HCT116 (cell line): Measurements from ENCODE around the gene ACP5. TPM values are rescaled to one million over a fixed set of nuclear protein-coding genes. Genes with fewer than 3 reads are reported as not detected.

Experiments
- ATAC-seq: fragments of 200-7000 bp; cut with Tn5 transposase; 2 replicates; pipeline ENCODE4 v1.9.1; 2020; ENCODE audit warnings: mild to moderate bottlenecking, moderate library complexity
- BruUV-seq: library from RNA; stranded (reverse); fragments of 400-500 nt; replicated peaks from 2 replicates; lab custom pipeline; 2021; lab: Mats Ljungman, UMichigan
- CTCF ChIA-PET: fragments of 300-600 bp; sonication (Branson Sonifier 250); formaldehyde crosslinking; loops from one replicate; lab custom pipeline; 2021; ENCODE audit warnings: antibody characterized with exemption; lab: Charles Lee
- POLR2A ChIA-PET: fragments of 300-600, 350-600 bp; sonication (Branson Sonifier 250); formaldehyde crosslinking; loops from one replicate; lab custom pipeline; 2021; ENCODE audit warnings: antibody characterized with exemption; lab: Charles Lee
- RAD21 ChIA-PET, 2 experiments: fragments of 300-600 bp; sonication (Branson Sonifier 250); formaldehyde crosslinking; loops; one replicate each; lab custom pipeline; 2023; ENCODE audit warnings: low total read pairs in 2 of 2; ENCODE audit not compliant: uncharacterized antibody in 2 of 2, unreplicated experiment in 2 of 2, low non-redundant PET in 1 of 2; lab: Charles Lee
- DNase-seq: peaks from one replicate; pipeline ENCODE4 v3.0.0-alpha.2; 2010; ENCODE audit warnings: low read depth, low spot score
- H2AFZ ChIP-seq: fragments of 200-600 bp; shearing (Covaris generic), sonication (generic); 2 replicates; pipeline ENCODE4 v1.6.1; 2017; ENCODE audit warnings: low read depth, mixed run types, mixed read lengths, antibody characterized with exemption, low read length; ENCODE audit not compliant: poor library complexity, severe bottlenecking
- H3K27ac ChIP-seq: 2 replicates; pipeline ENCODE4 v1.5.1; 2012; ENCODE audit warnings: low read depth, low read length
- H3K27me3 ChIP-seq: fragments of 200-600 bp; sonication (generic); 2 replicates; pipeline ENCODE4 v1.6.1; 2016; ENCODE audit warnings: mixed run types, low read length, mixed read lengths; ENCODE audit not compliant: insufficient read depth
- H3K36me3 ChIP-seq, 2 experiments: fragments of 200-500 bp in 1 of 2; fragments of 200-600 bp in 1 of 2; sonication (Bioruptor generic) in 1 of 2; sonication (generic) in 1 of 2; 2 replicates each; pipeline versions ENCODE4 v1.5.1 to v1.6.1; 2014 to 2016; ENCODE audit warnings: low read length in 2 of 2, inconsistent platforms in 1 of 2, mixed read lengths in 1 of 2, mixed run types in 1 of 2; ENCODE audit not compliant: insufficient read depth in 2 of 2, control insufficient read depth in 1 of 2
- H3K4me1 ChIP-seq, 2 experiments: fragments of 200-600 bp in 1 of 2; sonication (generic) in 1 of 2; 2 replicates each; pipeline versions ENCODE4 v1.5.1 to v1.6.1; 2012 to 2017; ENCODE audit warnings: low read length in 2 of 2, inconsistent platforms in 1 of 2, mild to moderate bottlenecking in 1 of 2, mixed read lengths in 1 of 2, mixed run types in 1 of 2, moderate library complexity in 1 of 2; ENCODE audit not compliant: insufficient read depth in 2 of 2, control insufficient read depth in 1 of 2
- H3K4me2 ChIP-seq: fragments of 200-600 bp; sonication (generic); 2 replicates; pipeline ENCODE4 v1.6.1; 2017; ENCODE audit warnings: mixed run types, low read length, mixed read lengths
- H3K4me3 ChIP-seq, 2 experiments: fragments of 200-600 bp in 1 of 2; sonication (generic) in 1 of 2; replicated peaks in 1 of 2; 2 replicates each; pipeline ENCODE4 v1.5.1; 2011 to 2016; ENCODE audit warnings: low read length in 2 of 2, control low read depth in 1 of 2, low read depth in 1 of 2, mild to moderate bottlenecking in 1 of 2, mixed read lengths in 1 of 2, mixed run types in 1 of 2
- H3K79me2 ChIP-seq: fragments of 200-600 bp; sonication (generic); 2 replicates; pipeline ENCODE4 v1.6.1; 2017; ENCODE audit warnings: mild to moderate bottlenecking, mixed run types, low read length, moderate library complexity, mixed read lengths; ENCODE audit not compliant: insufficient read depth
- H3K9ac ChIP-seq: fragments of 200-600 bp; sonication (generic); 2 replicates; pipeline ENCODE4 v1.6.1; 2016; ENCODE audit warnings: low read length, mixed read lengths
- H3K9me2 ChIP-seq: fragments of 200-600 bp; sonication (generic), shearing (Covaris generic); 2 replicates; pipeline ENCODE4 v1.6.1; 2017; ENCODE audit warnings: mixed run types, mild to moderate bottlenecking, moderate library complexity; ENCODE audit not compliant: insufficient read depth
- H3K9me3 ChIP-seq, 2 experiments: fragments of 200-500 bp in 1 of 2; fragments of 200-600 bp in 1 of 2; sonication (Bioruptor generic) in 1 of 2; sonication (generic) in 1 of 2; 2 replicates each; pipeline ENCODE4 v1.6.1; 2014 to 2017; ENCODE audit warnings: low read length in 2 of 2, mixed read lengths in 2 of 2, inconsistent platforms in 1 of 2, low read depth in 1 of 2, mild to moderate bottlenecking in 1 of 2, mixed run types in 1 of 2, moderate library complexity in 1 of 2; ENCODE audit not compliant: control insufficient read depth in 1 of 2, insufficient read depth in 1 of 2
- H4K20me1 ChIP-seq: fragments of 200-600 bp; sonication (generic), shearing (Covaris generic); 2 replicates; pipeline ENCODE4 v1.6.1; 2017; ENCODE audit warnings: mixed run types, mild to moderate bottlenecking, moderate library complexity; ENCODE audit not compliant: insufficient read depth
- ATF3 ChIP-seq: IDR thresholded peaks from 2 replicates; pipeline ENCODE4 v1.6.1; 2012
- CBX3 ChIP-seq: IDR thresholded peaks from 2 replicates; pipeline ENCODE4 v1.6.1; 2012; ENCODE audit warnings: low read depth
- EGR1 ChIP-seq: IDR thresholded peaks from 2 replicates; pipeline ENCODE4 v1.6.1; 2012; ENCODE audit warnings: low read depth
- ELF1 ChIP-seq: IDR thresholded peaks from 2 replicates; pipeline ENCODE4 v1.6.1; 2012; ENCODE audit warnings: low read depth, borderline replicate concordance
- EZH2 ChIP-seq: fragments of 200-600 bp; sonication (generic); IDR thresholded peaks from 2 replicates; pipeline ENCODE4 v1.6.1; 2017; ENCODE audit warnings: antibody characterized with exemption, mixed run types
- FOSL1 ChIP-seq: IDR thresholded peaks from 2 replicates; pipeline ENCODE4 v1.6.1; 2012; ENCODE audit warnings: low read depth
- MAX ChIP-seq: IDR thresholded peaks from 2 replicates; pipeline ENCODE4 v1.6.1; 2012
- POLR2A ChIP-seq: IDR thresholded peaks from 2 replicates; pipeline ENCODE4 v1.7.0; 2011; ENCODE audit warnings: borderline replicate concordance; ENCODE audit not compliant: insufficient read depth, insufficient read length; ENCODE audit errors: extremely low read depth
- POLR2AphosphoS5 ChIP-seq: IDR thresholded peaks from 2 replicates; pipeline ENCODE4 v1.6.1; 2011; ENCODE audit warnings: mild to moderate bottlenecking, low read depth, low read length, moderate library complexity
- RAD21 ChIP-seq: IDR thresholded peaks from 2 replicates; pipeline ENCODE4 v1.6.1; 2012; ENCODE audit warnings: low read depth, mild to moderate bottlenecking
- REST ChIP-seq: IDR thresholded peaks from 2 replicates; pipeline ENCODE4 v1.6.1; 2012; ENCODE audit warnings: low read depth
- SIN3A ChIP-seq: IDR thresholded peaks from 2 replicates; pipeline ENCODE4 v1.6.1; 2012; ENCODE audit warnings: low read depth
- YY1 ChIP-seq: IDR thresholded peaks from 2 replicates; pipeline ENCODE4 v1.6.1; 2011; ENCODE audit warnings: low read length, low read depth, moderate library complexity, mild to moderate bottlenecking; ENCODE audit not compliant: insufficient replicate concordance; ENCODE audit errors: extremely low read depth
- ZBTB33 ChIP-seq: IDR thresholded peaks from 2 replicates; pipeline ENCODE4 v1.6.1; 2011; ENCODE audit warnings: mild to moderate bottlenecking, low read length, moderate library complexity; ENCODE audit not compliant: insufficient replicate concordance; ENCODE audit errors: extremely low read depth
- ZFX ChIP-seq: fragments of 450-650 bp; IDR thresholded peaks from 2 replicates; pipeline ENCODE4 v1.6.1; 2017
- ZNF274 ChIP-seq: fragments of 200-500 bp; sonication (Bioruptor generic); IDR thresholded peaks from 2 replicates; pipeline ENCODE4 v1.6.1; 2014; ENCODE audit warnings: mild to moderate bottlenecking, low read depth, low read length, inconsistent platforms
- intact Hi-C: fragments of 100-400 bp; cut with micrococcal nuclease; formaldehyde crosslinking; loops from 2 replicates; pipeline ENCODE4 v1.10.0; 2022
- total RNA-seq: library from RNA; stranded (reverse); gene quantifications from one replicate; pipeline ENCODE4 v1.2.1, GENCODE V29; 2021; ENCODE audit not compliant: unreplicated experiment

The ACP5 gene
- total RNA-seq, 1 experiment from 2014 or later, result 1.2 TPM

GRCh38 chr19:11541238-11541637, 36.2 kb downstream of the ACP5 start:
- no peak overlapping the region for H2AFZ ChIP-seq
- no peaks in the 10 kb centered on the region for H3K27me3 ChIP-seq
- BruUV-seq, result no TSS peak
- ChIA-PET POLR2A (no interaction called here), RAD21 (no interaction called here), CTCF (no interaction called here)
- H4K20me1 ChIP-seq, result no peaks in the 10 kb centered on the region
- intact Hi-C loops, result no loop called here
- H3K9ac ChIP-seq, result no peak overlapping the region
- H3K79me2 ChIP-seq, result no peaks in the 10 kb centered on the region
- TF ChIP-seq ATF3 (no peak), ZBTB33 (no peak), POLR2A (no peak), POLR2AphosphoS5 (no peak), FOSL1 (no peak), CBX3 (no peak), ELF1 (no peak), RAD21 (no peak), MAX (no peak), EGR1 (no peak), ZFX (no peak), YY1 (no peak), SIN3A (no peak), REST (no peak), EZH2 (no peak), ZNF274 (no peak)
- no peak overlapping the region for H3K4me2 ChIP-seq
- no peak overlapping the region for H3K4me3 ChIP-seq
- ATAC-seq (no peak), DNase-seq (no peak)
- H3K36me3 ChIP-seq, result no peaks in the 10 kb centered on the region
- no peaks in the 10 kb centered on the region for H3K9me3 ChIP-seq
- H3K27ac ChIP-seq, result no peak overlapping the region
- H3K9me2 ChIP-seq, result no peaks in the 10 kb centered on the region
- peaks cover 1 to 17% of the 10 kb centered on the region in 2 experiments; a peak in 3 of 4 replicates for H3K4me1 ChIP-seq
